22Rv1 (cell line): ENCODE measurements around the gene SLC26A6.

ENCODE experiments used
- ZFX ChIP-seq: fragments of 450-650 bp; IDR thresholded peaks from 2 replicates; pipeline ENCODE4 v1.6.1; 2017; ENCODE audit warnings: antibody characterized with exemption, borderline replicate concordance
- TF ChIP-seq, protein P1 (sequence below): fragments of 450-650 bp; IDR thresholded peaks from 2 replicates; pipeline ENCODE4 v1.5.1; 2017; ENCODE audit warnings: mild to moderate bottlenecking

DNA sequence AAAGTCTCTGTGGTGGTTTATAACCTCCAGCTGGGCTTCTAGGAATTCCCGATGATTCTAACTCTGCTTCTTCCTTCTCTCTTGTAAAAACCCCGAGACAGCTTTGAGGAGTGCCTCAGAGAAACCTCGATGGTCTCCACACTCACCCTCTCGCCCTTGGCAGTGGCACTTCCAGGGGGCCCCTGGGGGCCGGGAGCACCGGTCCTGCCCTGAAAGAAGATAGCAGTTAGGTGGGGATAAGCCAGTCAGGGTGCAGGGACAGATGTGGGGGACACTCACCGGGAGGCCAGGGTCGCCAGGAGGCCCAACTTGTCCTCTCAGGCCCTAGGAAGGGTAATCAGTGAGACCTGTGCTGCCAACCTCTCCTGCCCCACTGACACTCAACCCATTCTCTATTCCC lies 49.9 kb downstream of the SLC26A6 start:
- TF ChIP-seq, protein P1, sequence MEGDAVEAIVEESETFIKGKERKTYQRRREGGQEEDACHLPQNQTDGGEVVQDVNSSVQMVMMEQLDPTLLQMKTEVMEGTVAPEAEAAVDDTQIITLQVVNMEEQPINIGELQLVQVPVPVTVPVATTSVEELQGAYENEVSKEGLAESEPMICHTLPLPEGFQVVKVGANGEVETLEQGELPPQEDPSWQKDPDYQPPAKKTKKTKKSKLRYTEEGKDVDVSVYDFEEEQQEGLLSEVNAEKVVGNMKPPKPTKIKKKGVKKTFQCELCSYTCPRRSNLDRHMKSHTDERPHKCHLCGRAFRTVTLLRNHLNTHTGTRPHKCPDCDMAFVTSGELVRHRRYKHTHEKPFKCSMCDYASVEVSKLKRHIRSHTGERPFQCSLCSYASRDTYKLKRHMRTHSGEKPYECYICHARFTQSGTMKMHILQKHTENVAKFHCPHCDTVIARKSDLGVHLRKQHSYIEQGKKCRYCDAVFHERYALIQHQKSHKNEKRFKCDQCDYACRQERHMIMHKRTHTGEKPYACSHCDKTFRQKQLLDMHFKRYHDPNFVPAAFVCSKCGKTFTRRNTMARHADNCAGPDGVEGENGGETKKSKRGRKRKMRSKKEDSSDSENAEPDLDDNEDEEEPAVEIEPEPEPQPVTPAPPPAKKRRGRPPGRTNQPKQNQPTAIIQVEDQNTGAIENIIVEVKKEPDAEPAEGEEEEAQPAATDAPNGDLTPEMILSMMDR = no peak
- TF ChIP-seq ZFX = no peak
